ENCODE measurements around the gene AGTRAP.

Gene AGTRAP

GRCh38 chr1:11784256-11784992 lies 48.5 kb downstream of the AGTRAP start:
- DNase-seq (ENCODE audit: low read depth, low spot score), result no peak

GRCh38 chr1:11784993-11785769 lies 49.2 kb downstream of the AGTRAP start:
- no peak for DNase-seq (ENCODE audit: low read depth, low spot score)

- DNase-seq (ENCODE audit: low read depth, low spot score), result no peak
Observed at GRCh38 chr1:11786168-11786567, 50.2 kb downstream of the AGTRAP start.

- DNase-seq (ENCODE audit: low read depth, low spot score), result no peak
Observed at GRCh38 chr1:11787251-11787803, 51.4 kb downstream of the AGTRAP start.

- no peak for DNase-seq (ENCODE audit: low read depth, low spot score)
Observed at GRCh38 chr1:11787804-11788436, 52.0 kb downstream of the AGTRAP start.

GRCh38 chr1:11788549-11789053 lies 52.7 kb downstream of the AGTRAP start:
- no peak for DNase-seq (ENCODE audit: low read depth, low spot score)

- DNase-seq (ENCODE audit: low read depth, low spot score), result no peak
Observed at GRCh38 chr1:11789126-11790067, 53.5 kb downstream of the AGTRAP start.

- DNase-seq (ENCODE audit: low read depth, low spot score), result no peak
Observed at GRCh38 chr1:11790101-11790879, 54.4 kb downstream of the AGTRAP start.

- no peak for DNase-seq (ENCODE audit: low read depth, low spot score)
Observed at GRCh38 chr1:11790880-11791715, 55.2 kb downstream of the AGTRAP start.

GRCh38 chr1:11792106-11792505 lies 56.2 kb downstream of the AGTRAP start:
- DNase-seq (ENCODE audit: low read depth, low spot score), result no peak

GRCh38 chr1:11793819-11794218 lies 57.9 kb downstream of the AGTRAP start:
- no peak for DNase-seq (ENCODE audit: low read depth, low spot score)

GRCh38 chr1:11794446-11795237 lies 58.7 kb downstream of the AGTRAP start:
- no peak for DNase-seq (ENCODE audit: low read depth, low spot score)

GRCh38 chr1:11795238-11795890 lies 59.4 kb downstream of the AGTRAP start:
- DNase-seq (ENCODE audit: low read depth, low spot score), result no peak

GRCh38 chr1:11796036-11796828 lies 60.3 kb downstream of the AGTRAP start:
- no peak for DNase-seq (ENCODE audit: low read depth, low spot score)

- no peak for DNase-seq (ENCODE audit: low read depth, low spot score)
Observed at GRCh38 chr1:11797525-11798216, 61.7 kb downstream of the AGTRAP start.

GRCh38 chr1:11799099-11799498 lies 63.2 kb downstream of the AGTRAP start:
- DNase-seq (ENCODE audit: low read depth, low spot score), result no peak

Measured in activated CD4-positive, CD25-positive, alpha-beta regulatory T cell treated with anti-CD3 and anti-CD28 coated beads, Interleukin-2, amount 50 U/mL, for 16 hours (primary cell).